IMR-90 (cell line): Measurements from ENCODE around the gene NADK2. TPM values are rescaled to one million over a fixed set of nuclear protein-coding genes. Genes with fewer than 3 reads are reported as not detected.

Source experiments
- ATAC-seq: fragments of 200-7000 bp; cut with Tn5 transposase; 2 replicates; pipeline ENCODE4 v1.9.1; 2020; ENCODE audit warnings: low read depth, mild to moderate bottlenecking, moderate library complexity
- BruUV-seq: library from RNA; stranded (reverse); fragments of 400-500 nt; replicated peaks from 2 replicates; lab custom pipeline; 2021; lab: Mats Ljungman, UMichigan
- CTCF ChIA-PET: fragments of 300-600 bp; formaldehyde crosslinking; extraction: SDS; loops from one replicate; lab custom pipeline; 2021; ENCODE audit warnings: antibody characterized with exemption; lab: Yijun Ruan, JAX
- POLR2A ChIA-PET: fragments of 300-600 bp; sonication (Branson Sonifier 250); formaldehyde crosslinking; loops from one replicate; lab custom pipeline; 2022; ENCODE audit warnings: antibody characterized with exemption; ENCODE audit not compliant: unreplicated experiment; lab: Charles Lee
- DNase-seq: peaks from one replicate; pipeline ENCODE4 v3.0.0; 2013
- H2AFZ ChIP-seq: replicated peaks from 2 replicates; pipeline ENCODE3; 2013; ENCODE audit warnings: low read length, mild to moderate bottlenecking; ENCODE audit not compliant: poor library complexity
- H2AK5ac ChIP-seq: 2 replicates; pipeline ENCODE4 v1.6.1; 2013; ENCODE audit warnings: low read depth, low read length, inconsistent platforms
- H2AK9ac ChIP-seq: replicated peaks from 2 replicates; pipeline ENCODE3; 2013; ENCODE audit warnings: mild to moderate bottlenecking, low read depth, low read length, moderate library complexity; ENCODE audit not compliant: poor library complexity
- H2BK120ac ChIP-seq: 2 replicates; pipeline ENCODE4 v1.6.1; 2013; ENCODE audit warnings: low read depth, low read length, inconsistent platforms
- H2BK15ac ChIP-seq: 3 replicates; pipeline ENCODE4 v1.6.1; 2013; ENCODE audit warnings: low read depth, low read length, inconsistent platforms
- H2BK20ac ChIP-seq: 2 replicates; pipeline ENCODE4 v1.6.1; 2013; ENCODE audit warnings: low read depth, mild to moderate bottlenecking, inconsistent platforms, low read length, moderate library complexity
- H2BK5ac ChIP-seq: 2 replicates; pipeline ENCODE4 v1.6.1; 2013; ENCODE audit warnings: mild to moderate bottlenecking, low read depth, low read length, inconsistent platforms; ENCODE audit not compliant: poor library complexity, severe bottlenecking
- H3K14ac ChIP-seq: replicated peaks from 2 replicates; pipeline ENCODE4 v1.6.1; 2013; ENCODE audit warnings: low read depth, low read length, inconsistent platforms
- H3K18ac ChIP-seq: 2 replicates; pipeline ENCODE4 v1.6.1; 2013; ENCODE audit warnings: low read depth, low read length, control low read depth
- H3K23ac ChIP-seq: 2 replicates; pipeline ENCODE4 v1.6.1; 2013; ENCODE audit warnings: low read depth, low read length, inconsistent platforms
- H3K27ac ChIP-seq: 2 replicates; pipeline ENCODE4 v1.5.1; 2013; ENCODE audit warnings: mild to moderate bottlenecking, control low read depth, low read length; ENCODE audit not compliant: insufficient read depth
- H3K27me3 ChIP-seq: 2 replicates; pipeline ENCODE4 v1.6.1; 2013; ENCODE audit warnings: low read length; ENCODE audit not compliant: control insufficient read depth, insufficient read depth
- H3K36me3 ChIP-seq: 2 replicates; pipeline ENCODE4 v1.6.1; 2013; ENCODE audit warnings: low read length, mixed read lengths; ENCODE audit not compliant: control insufficient read depth, insufficient read depth
- H3K4ac ChIP-seq: 2 replicates; pipeline ENCODE4 v1.6.1; 2013; ENCODE audit warnings: low read depth, low read length, inconsistent platforms
- H3K4me1 ChIP-seq: 2 replicates; pipeline ENCODE4 v1.6.1; 2013; ENCODE audit warnings: low read length, mixed read lengths; ENCODE audit not compliant: control insufficient read depth, insufficient read depth
- H3K4me2 ChIP-seq: 2 replicates; pipeline ENCODE4 v1.6.1; 2013; ENCODE audit warnings: low read depth, mild to moderate bottlenecking, control low read depth, low read length, moderate library complexity
- H3K4me3 ChIP-seq: 2 replicates; pipeline ENCODE4 v1.5.1; 2013; ENCODE audit warnings: low read depth, mild to moderate bottlenecking, control low read depth, low read length, moderate library complexity; ENCODE audit not compliant: insufficient read depth
- H3K56ac ChIP-seq: 2 replicates; pipeline ENCODE4 v1.6.1; 2013; ENCODE audit warnings: low read length, inconsistent platforms; ENCODE audit not compliant: insufficient read depth; ENCODE audit errors: extremely low read depth
- H3K79me1 ChIP-seq, 2 experiments: 2 replicates each; pipeline ENCODE4 v1.6.1; 2013; ENCODE audit warnings: low read length in 2 of 2, inconsistent platforms in 1 of 2, low read depth in 1 of 2
- H3K9ac ChIP-seq: 2 replicates; pipeline ENCODE4 v1.6.1; 2013; ENCODE audit warnings: low read depth, low read length, control low read depth
- H3K9me1 ChIP-seq: 2 replicates; pipeline ENCODE4 v1.6.1; 2013; ENCODE audit warnings: low read length, inconsistent platforms; ENCODE audit not compliant: insufficient read depth
- H3K9me3 ChIP-seq: 2 replicates; pipeline ENCODE4 v1.6.1; 2013; ENCODE audit warnings: low read length; ENCODE audit not compliant: control insufficient read depth, insufficient read depth
- H4K20me1 ChIP-seq: 2 replicates; pipeline ENCODE4 v1.6.1; 2013; ENCODE audit warnings: low read length, inconsistent platforms; ENCODE audit not compliant: insufficient read depth
- H4K5ac ChIP-seq: 2 replicates; pipeline ENCODE4 v1.6.1; 2013; ENCODE audit warnings: mild to moderate bottlenecking, low read depth, low read length, control low read depth
- H4K8ac ChIP-seq, 2 experiments: 2 replicates each; pipeline ENCODE4 v1.6.1; 2013; ENCODE audit warnings: low read depth in 2 of 2, low read length in 2 of 2, control low read depth in 1 of 2, inconsistent platforms in 1 of 2
- H4K91ac ChIP-seq: 2 replicates; pipeline ENCODE4 v1.6.1; 2013; ENCODE audit warnings: low read depth, low read length, inconsistent platforms; ENCODE audit not compliant: insufficient read depth
- MAFK ChIP-seq: IDR thresholded peaks from 2 replicates; pipeline ENCODE4 v1.6.1; 2012; ENCODE audit warnings: low read depth, low read length, improper control_type of control experiment
- MAZ ChIP-seq: IDR thresholded peaks from 2 replicates; pipeline ENCODE4 v1.6.1; 2012; ENCODE audit warnings: low read depth, mild to moderate bottlenecking, low read length, improper control_type of control experiment, moderate library complexity, borderline replicate concordance
- MXI1 ChIP-seq: IDR thresholded peaks from 2 replicates; pipeline ENCODE4 v1.6.1; 2012; ENCODE audit warnings: low read depth, mild to moderate bottlenecking, low read length, moderate library complexity, borderline replicate concordance
- RCOR1 ChIP-seq: IDR thresholded peaks from 2 replicates; pipeline ENCODE4 v1.6.1; 2012; ENCODE audit warnings: mild to moderate bottlenecking, low read length, improper control_type of control experiment; ENCODE audit not compliant: insufficient replicate concordance
- RFX5 ChIP-seq: IDR thresholded peaks from 2 replicates; pipeline ENCODE4 v1.8.0; 2012; ENCODE audit warnings: low read depth, mild to moderate bottlenecking, low read length, moderate library complexity
- SMC3 ChIP-seq: fragments of 150-350 bp; IDR thresholded peaks from 2 replicates; pipeline ENCODE4 v1.6.1; 2016; ENCODE audit warnings: low read depth, mild to moderate bottlenecking, antibody characterized with exemption, low read length, moderate library complexity
- USF2 ChIP-seq: fragments of 150-350 bp; IDR thresholded peaks from 2 replicates; pipeline ENCODE4 v1.6.1; 2017; ENCODE audit warnings: mild to moderate bottlenecking, antibody characterized with exemption, low read length, low read depth
- WGBS, 2 experiments: methylation state at CpG; one replicate each; pipeline versions ENCODE4 v1.1.5 to v1.1.7; 2013; ENCODE audit warnings: missing lambda C conversion rate in 2 of 2; ENCODE audit not compliant: insufficient read length in 1 of 2; ENCODE audit errors: extremely low coverage in 2 of 2; 5-methylcytosine and 5-hydroxymethylcytosine counted together
- dilution Hi-C: fragments of 300-500 bp; cut with HindIII; formaldehyde crosslinking; loops from one replicate; pipeline ENCODE4 v1.14.3; 2018; ENCODE audit warnings: low sequenced_read_pairs; ENCODE audit not compliant: unreplicated experiment
- in situ Hi-C: fragments of 300-500 bp; cut with MboI; formaldehyde crosslinking; loops from 3 replicates; pipeline ENCODE4 v1.14.3; 2019; ENCODE audit warnings: low sequenced_read_pairs, inconsistent platforms, mixed read lengths
- intact Hi-C: fragments of 100-400 bp; cut with micrococcal nuclease; formaldehyde crosslinking; loops from 2 replicates; pipeline ENCODE4 v1.10.0; 2022
- polyA plus RNA-seq, 3 experiments: library from polyadenylated mRNA; depleted of rRNA; stranded (reverse); fragments of >200 nt; gene quantifications; 2 replicates each; pipeline ENCODE4 v1.2.3, GENCODE V29; 2012; ENCODE audit warnings: low replicate concordance in 1 of 3
- total RNA-seq: library from RNA; depleted of rRNA; stranded (reverse); fragments of >200 nt; gene quantifications from 2 replicates; pipeline ENCODE4 v1.2.3, GENCODE V29; 2012

The NADK2 gene
- total and polyA plus RNA-seq, 2 of the 4 experiments (the other 2 are of a cell fraction): 7.4 to 17.4 TPM

- no peak overlapping the region for H2BK15ac ChIP-seq
- no peak for ATAC-seq
- no peak overlapping the region for H3K9ac ChIP-seq
- dilution Hi-C loops: no loop called here
- peaks cover 19 to 29% of the 10 kb centered on the region in 2 experiments for H3K79me1 ChIP-seq
- ChIA-PET POLR2A (no interaction called here), CTCF (no interaction called here)
- H2BK20ac ChIP-seq: no peak overlapping the region
- no peak for TF ChIP-seq MXI1
- TF ChIP-seq MAFK: no peak
- TF ChIP-seq MAZ: no peak
- no peak for TF ChIP-seq RFX5
- no peak for TF ChIP-seq RCOR1
- TF ChIP-seq USF2: no peak
- TF ChIP-seq SMC3: no peak
- no peak overlapping the region for H3K4me2 ChIP-seq
- no peak overlapping the region for H3K23ac ChIP-seq
- no peak overlapping the region for H2BK120ac ChIP-seq
- no peak for DNase-seq
- H3K4ac ChIP-seq: no peak overlapping the region
- H2BK5ac ChIP-seq: no peak overlapping the region
- in situ Hi-C loops: no loop called here
- 0 out of 2 replicates have a peak, but pooled peaks cover under 1% of the 10 kb centered on the region for H3K4me1 ChIP-seq
- H3K36me3 ChIP-seq: peaks cover 49% of the 10 kb centered on the region
- no peak overlapping the region for H2AFZ ChIP-seq
- no peak overlapping the region for H2AK9ac ChIP-seq
- H3K4me3 ChIP-seq: no peak overlapping the region
- H3K27ac ChIP-seq: no peak overlapping the region
- no peak overlapping the region for H2AK5ac ChIP-seq
- H3K27me3 ChIP-seq: no peaks in the 10 kb centered on the region
- no peak overlapping the region for H3K56ac ChIP-seq
- H3K9me1 ChIP-seq: no peaks in the 10 kb centered on the region
- H4K8ac ChIP-seq: no peak overlapping the region
- H3K18ac ChIP-seq: no peak overlapping the region
- H3K14ac ChIP-seq: no peak overlapping the region
- H4K20me1 ChIP-seq: peaks cover 3% of the 10 kb centered on the region; the same call in 1 of the 2 replicates
- no peak overlapping the region for H4K5ac ChIP-seq
- H3K9me3 ChIP-seq: no peaks in the 10 kb centered on the region
- no TSS peak for BruUV-seq
- H4K91ac ChIP-seq: no peak overlapping the region
- WGBS, 2 experiments: 93% methylated on average over 3 of the region's 4 CpGs; no CpG with 5 or more reads in 1 of the 2 experiments
- intact Hi-C loops: no loop called here
Measured at GRCh38 chr5:36168737-36169136, 73.0 kb downstream of the NADK2 start.
